DOHH2 (cell line): Measurements from ENCODE around the gene SLC22A2.

ENCODE experiments used
- CTCF ChIP-seq: fragments of 200-600 bp; sonication (generic); IDR thresholded peaks from one replicate; pipeline ENCODE4 v1.5.1; 2014; ENCODE audit warnings: antibody characterized with exemption, mild to moderate bottlenecking, low read depth, low read length; ENCODE audit not compliant: poor library complexity, severe bottlenecking
- EZH2phosphoT487 ChIP-seq: fragments of 200-600 bp; sonication (generic); IDR thresholded peaks from 2 replicates; pipeline ENCODE4 v1.6.1; 2017; ENCODE audit warnings: borderline replicate concordance, mild to moderate bottlenecking, antibody characterized with exemption, low read length, moderate library complexity, mixed read lengths

DNA sequence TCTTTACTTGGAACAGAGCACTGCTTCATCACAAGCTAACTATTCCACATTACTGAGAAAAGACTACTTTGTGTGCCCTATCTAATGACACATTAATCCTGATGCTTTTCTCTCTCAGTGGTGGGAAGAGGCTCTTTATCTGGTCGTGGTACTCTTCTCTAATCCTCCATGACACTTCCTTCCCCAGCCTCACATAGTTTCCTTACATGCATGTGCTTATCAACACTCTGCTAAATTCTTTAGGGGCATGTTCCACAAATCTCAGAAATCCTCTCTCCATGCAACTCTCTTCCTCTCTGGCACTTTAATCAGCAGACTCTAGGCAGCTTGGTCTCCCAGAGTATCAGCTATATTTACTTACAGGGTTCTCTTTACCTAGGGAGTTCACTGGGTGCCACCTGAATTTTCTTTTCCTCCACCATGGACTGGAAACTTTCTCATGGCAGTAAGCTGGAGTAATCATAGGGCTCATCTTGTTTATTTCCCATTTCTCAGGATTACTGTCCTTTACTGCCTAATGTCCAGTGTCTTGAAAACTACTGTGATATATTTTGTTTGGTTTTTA lies 27.0 kb upstream of the SLC22A2 start:
- TF ChIP-seq CTCF: no peak
- no peak for TF ChIP-seq EZH2phosphoT487
